Epithelial cell of esophagus (primary cell): ENCODE measurements around the gene LDB2.

ENCODE experiments used
- DNase-seq: peaks from one replicate; pipeline ENCODE4 v3.0.0; 2010; ENCODE audit warnings: low read depth
- H3K4me3 ChIP-seq: 2 replicates; pipeline ENCODE4 v1.5.1; 2011; ENCODE audit warnings: mild to moderate bottlenecking, low read length, control low read depth
- CTCF ChIP-seq: IDR thresholded peaks from 2 replicates; pipeline ENCODE4 v1.5.1; 2011; ENCODE audit warnings: low read depth, mild to moderate bottlenecking, low read length, control low read depth, inconsistent platforms; ENCODE audit not compliant: insufficient read depth; ENCODE audit errors: missing control alignments

LDB2 gene

GRCh38 chr4:16489226-16489625, 409.2 kb downstream of the LDB2 start:
- no peak for DNase-seq
- TF ChIP-seq CTCF, result no peak
- no peak overlapping the region for H3K4me3 ChIP-seq

- H3K4me3 ChIP-seq, result no peak overlapping the region
- no peak for DNase-seq
- no peak for TF ChIP-seq CTCF
Observed at GRCh38 chr4:16488084-16488483, 410.4 kb downstream of the LDB2 start.

GRCh38 chr4:16484711-16485110, 413.7 kb downstream of the LDB2 start:
- no peak for DNase-seq
- no peak overlapping the region for H3K4me3 ChIP-seq
- no peak for TF ChIP-seq CTCF

- no peak for TF ChIP-seq CTCF
- DNase-seq, result no peak
- H3K4me3 ChIP-seq, result no peak overlapping the region
Observed at GRCh38 chr4:16483540-16483939, 414.9 kb downstream of the LDB2 start.

GRCh38 chr4:16480011-16480410, 418.4 kb downstream of the LDB2 start:
- TF ChIP-seq CTCF, result no peak
- no peak for DNase-seq
- no peak overlapping the region for H3K4me3 ChIP-seq

GRCh38 chr4:16472537-16472936, 425.9 kb downstream of the LDB2 start:
- peak; percentile 65 for DNase-seq
- no peak for TF ChIP-seq CTCF
- H3K4me3 ChIP-seq, result no peak overlapping the region

GRCh38 chr4:16467061-16467460, 431.4 kb downstream of the LDB2 start:
- H3K4me3 ChIP-seq, result no peak overlapping the region
- TF ChIP-seq CTCF, result no peak
- DNase-seq, result no peak
